ENCODE data around the gene PLA2G1B. TPM values are rescaled to one million over a fixed set of nuclear protein-coding genes. Genes with fewer than 3 reads are reported as not detected.
A peak's percentile ranks its signal among the peaks of the same experiment; 100 is the strongest.

PLA2G1B gene
- total RNA-seq, 1 experiment from 2014 or later: not detected

DNA sequence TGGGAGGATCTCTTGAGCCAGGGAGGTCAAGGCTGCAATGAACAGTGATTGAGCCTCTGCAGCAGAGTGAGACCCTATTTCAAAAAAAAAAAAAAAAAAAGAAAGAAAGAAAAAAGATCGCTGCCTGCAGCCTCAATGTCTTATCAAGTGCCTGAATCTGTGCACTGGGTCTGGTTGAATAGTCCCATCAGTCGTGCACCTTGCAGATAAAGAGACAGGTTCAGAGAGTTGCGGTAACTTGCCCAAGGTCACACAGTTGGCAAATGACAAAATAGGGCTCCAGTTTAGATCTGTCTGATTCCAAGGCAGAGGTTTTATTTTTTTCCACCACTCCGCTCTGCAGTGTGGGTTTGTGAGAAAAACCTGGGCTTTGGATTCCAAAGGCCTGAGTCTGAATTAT, 649 bp upstream of the PLA2G1B start:
- DNase-seq (ENCODE audit: low spot score): no peak

- no peak for DNase-seq (ENCODE audit: low spot score)
Observed at GRCh38 chr12:120324841-120325417, 2.6 kb downstream of the PLA2G1B start.

GRCh38 chr12:120323772-120324171, 3.8 kb downstream of the PLA2G1B start:
- no peak for DNase-seq (ENCODE audit: low spot score)

- DNase-seq (ENCODE audit: low spot score): no peak
Observed at GRCh38 chr12:120321382-120322202, 6.0 kb downstream of the PLA2G1B start.

GRCh38 chr12:120317224-120318105, 10.1 kb downstream of the PLA2G1B start:
- peak; percentile 99 for DNase-seq (ENCODE audit: low spot score)

- no peak for DNase-seq (ENCODE audit: low spot score)
Observed at GRCh38 chr12:120316798-120317223, 10.8 kb downstream of the PLA2G1B start.

GRCh38 chr12:120314220-120314619, 13.4 kb downstream of the PLA2G1B start:
- DNase-seq (ENCODE audit: low spot score): no peak

DNA sequence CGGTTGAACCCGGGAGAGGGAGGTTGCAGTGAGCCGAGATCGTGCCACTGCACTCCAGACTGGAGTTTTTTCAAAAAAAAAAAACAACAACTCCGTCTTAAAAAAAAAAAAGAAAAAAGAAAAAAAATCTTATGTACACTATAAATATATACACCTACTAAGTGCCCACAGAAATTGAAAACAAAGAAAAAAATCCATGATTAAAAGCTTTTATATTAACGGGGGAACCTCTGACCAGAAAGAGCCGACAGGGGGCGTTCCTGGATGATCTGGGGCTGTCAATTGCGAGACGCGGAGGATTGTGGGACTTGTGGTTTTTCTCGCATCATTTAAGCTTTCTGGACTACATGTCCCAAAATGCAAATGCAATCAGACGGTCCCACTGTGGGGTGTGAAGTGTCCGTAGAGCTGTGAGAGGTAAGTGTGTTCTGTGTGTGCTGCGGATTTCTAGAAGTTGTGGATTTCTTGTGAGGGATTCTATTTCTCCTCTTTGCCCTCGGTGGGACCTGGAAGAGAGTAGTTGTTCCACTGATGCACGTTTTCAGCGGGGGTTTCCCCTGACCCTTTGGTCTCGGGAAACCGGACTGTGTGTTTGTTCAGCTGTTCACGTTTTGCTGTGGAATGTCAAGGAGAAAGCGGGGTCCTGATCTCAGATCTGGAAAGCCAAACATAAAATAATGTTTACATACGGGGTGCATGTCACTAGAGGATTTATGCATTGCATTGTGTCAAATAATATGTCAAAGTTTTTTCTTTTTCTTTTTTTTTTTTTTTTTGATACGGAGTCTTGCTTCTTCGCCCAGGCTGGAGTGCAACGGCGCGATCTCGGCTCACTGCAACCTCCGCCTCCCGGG, 25.4 kb downstream of the PLA2G1B start, which contains the start of gene SIRT4:
Gene SIRT4 (plus strand): TSS at position 360 of the 854 bp plus-strand sequence. CDS start 1,241 bp downstream, outside the sequence.
- peak; percentile 91 for DNase-seq (ENCODE audit: low spot score)

DNA sequence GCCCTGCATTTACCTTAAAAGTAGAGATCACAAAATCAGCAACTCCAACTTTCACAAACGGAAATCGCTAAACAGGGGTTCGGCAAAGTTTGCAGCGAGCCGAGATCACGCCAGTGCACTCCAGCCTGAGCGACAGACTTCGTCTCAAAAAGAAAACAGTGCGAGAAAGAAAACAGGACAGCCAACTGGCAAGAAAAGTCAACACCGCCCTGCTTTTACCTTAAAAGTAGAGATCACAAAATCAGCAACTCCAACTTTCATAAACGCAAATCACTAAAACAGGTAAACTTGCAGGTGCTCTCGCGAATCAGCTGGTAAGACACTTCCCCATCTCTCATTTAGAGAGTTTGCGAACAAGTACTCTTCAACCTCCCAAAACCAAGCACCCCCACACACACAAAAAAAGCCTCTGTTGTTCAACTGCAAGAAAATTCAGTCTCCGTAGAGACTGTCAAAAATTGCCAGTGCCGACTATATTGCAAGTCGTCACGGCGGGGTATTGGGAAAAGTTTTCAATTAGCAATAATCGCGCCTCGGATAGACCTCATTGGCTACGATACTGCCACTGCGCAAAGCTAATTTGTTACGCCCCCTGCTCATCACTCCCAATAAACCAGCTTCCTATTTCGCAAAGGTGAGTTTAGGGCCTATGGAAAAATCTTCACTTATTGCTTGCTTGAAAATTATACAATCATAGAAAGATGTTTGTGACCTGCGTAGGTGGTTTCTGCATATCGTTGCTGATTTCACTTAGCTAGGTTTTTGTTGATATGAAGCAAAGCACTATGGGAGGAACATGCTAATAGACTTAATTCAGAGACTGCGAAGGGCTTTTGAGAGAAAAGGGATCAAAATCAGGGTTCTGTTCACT, 34.7 kb downstream of the PLA2G1B start, which contains the start of gene RNU4-1:
Gene RNU4-1 (minus strand): TSS at position 577 of the 871 bp plus-strand sequence.
- peak; percentile 94 for DNase-seq (ENCODE audit: low spot score)

- no peak for DNase-seq (ENCODE audit: low spot score)
Observed at GRCh38 chr12:120292411-120292660, 35.2 kb downstream of the PLA2G1B start.

DNA sequence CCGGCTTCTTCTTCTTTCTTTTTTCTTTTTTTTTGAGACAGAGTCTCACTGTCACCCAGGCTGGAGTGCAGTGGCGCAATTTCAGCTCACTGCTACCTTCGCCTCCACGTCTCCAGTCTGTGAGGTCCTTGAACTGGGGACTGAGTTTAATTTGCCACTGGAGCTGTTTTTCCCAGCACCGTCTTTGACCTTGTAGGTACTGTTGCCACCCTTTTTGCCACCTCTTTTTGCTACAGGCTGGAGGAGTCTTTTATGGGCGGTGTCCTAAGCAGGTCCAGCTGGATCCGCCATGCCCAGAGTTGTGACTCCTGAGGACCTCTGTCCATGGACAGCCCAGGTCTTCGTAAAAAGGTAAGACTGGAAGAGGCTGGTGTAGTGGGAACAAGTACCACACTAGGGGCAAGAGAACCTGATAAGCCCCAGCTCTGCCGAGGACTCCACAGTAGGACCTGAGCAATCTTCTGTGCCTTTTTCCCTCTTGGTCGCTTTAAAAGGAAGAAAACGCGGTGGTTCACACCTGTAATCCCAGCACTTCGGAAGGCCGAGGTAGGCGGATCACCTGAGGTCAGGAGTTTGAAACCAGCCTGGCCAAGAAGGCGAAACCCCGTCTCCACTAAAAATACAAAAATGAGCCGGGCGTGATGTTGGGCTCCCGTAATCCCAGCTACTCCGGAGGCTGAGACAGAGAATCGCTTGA, 36.8 kb downstream of the PLA2G1B start:
- DNase-seq (ENCODE audit: low spot score): peak; percentile 27

- no peak for DNase-seq (ENCODE audit: low spot score)
Observed at GRCh38 chr12:120287491-120287890, 40.1 kb downstream of the PLA2G1B start.

DNA sequence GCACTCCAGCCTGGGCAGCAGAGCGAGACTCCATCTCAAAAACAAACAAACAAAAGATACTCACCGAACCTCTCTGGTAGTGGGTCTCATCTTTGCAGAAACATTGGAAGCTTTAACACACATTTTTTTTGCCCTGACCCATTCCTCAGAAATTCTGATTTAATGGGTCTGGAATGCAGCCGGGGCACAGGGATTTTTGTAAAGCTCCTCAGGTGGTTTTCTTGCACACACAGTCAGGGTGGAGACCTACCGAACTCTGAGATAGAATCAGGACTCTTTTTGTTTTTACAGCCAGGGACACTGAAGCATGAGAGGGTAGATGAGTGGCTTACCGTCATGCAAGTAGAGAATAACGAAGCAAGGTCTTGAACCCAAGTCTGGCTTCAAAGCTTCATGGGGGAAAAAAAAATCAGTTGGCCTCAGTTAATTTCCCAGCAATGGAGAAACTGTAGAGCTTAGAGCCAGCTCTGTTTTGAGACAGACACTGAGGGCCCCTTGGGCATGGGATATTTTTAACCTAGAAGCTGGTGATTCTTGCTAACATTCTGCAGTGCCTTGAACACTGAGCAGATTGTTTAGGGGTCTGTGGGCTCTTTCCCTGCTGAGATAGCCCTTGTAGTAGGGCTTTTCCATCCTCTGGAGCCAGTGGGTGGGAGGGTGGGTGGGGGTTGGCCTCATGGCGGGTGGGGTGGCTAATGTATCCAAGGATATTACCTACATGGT, 40.6 kb downstream of the PLA2G1B start:
- no peak for DNase-seq (ENCODE audit: low spot score)

DNA sequence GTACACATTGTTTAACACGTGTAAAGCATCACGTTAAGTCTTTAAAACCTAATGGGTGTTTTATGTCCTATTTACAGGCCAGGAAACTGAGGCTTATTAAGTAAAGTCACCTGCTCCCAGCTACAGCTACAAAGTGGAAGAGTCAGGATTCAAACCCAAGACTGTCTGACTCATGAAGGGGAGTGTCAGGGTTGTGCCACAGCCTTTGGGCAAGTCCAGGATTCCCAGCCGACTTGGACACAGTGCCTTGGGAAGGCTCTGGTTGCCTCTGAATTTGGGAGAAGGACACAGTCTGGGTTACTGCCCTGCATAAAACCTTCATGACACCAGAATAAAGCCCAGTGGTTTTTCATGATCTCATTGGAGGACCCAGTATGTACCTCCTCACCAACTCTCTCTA, 43.2 kb downstream of the PLA2G1B start:
- DNase-seq (ENCODE audit: low spot score): no peak

DNA sequence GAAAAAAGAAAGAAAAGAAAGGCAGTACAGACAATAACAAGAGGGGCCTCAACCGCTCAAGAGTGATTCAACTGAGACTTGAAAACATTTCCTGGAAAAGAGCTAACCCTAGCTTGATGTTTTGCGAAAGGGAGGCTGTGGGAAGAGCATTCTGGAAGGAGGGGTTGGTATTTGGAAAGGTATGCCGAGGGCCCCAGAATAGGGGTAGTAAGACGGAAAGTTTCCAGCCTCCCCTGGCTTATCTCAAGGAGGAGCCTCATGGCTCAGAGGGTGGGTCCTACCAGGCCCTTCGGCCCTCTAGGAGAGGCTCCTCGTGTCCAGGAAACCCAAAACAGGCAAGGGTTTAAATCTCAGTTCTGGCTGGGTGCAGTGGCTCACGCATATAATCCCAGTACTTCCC, 44.3 kb downstream of the PLA2G1B start:
- no peak for DNase-seq (ENCODE audit: low spot score)

- no peak for DNase-seq (ENCODE audit: low spot score)
Observed at GRCh38 chr12:120278137-120279069, 49.2 kb downstream of the PLA2G1B start.

DNA sequence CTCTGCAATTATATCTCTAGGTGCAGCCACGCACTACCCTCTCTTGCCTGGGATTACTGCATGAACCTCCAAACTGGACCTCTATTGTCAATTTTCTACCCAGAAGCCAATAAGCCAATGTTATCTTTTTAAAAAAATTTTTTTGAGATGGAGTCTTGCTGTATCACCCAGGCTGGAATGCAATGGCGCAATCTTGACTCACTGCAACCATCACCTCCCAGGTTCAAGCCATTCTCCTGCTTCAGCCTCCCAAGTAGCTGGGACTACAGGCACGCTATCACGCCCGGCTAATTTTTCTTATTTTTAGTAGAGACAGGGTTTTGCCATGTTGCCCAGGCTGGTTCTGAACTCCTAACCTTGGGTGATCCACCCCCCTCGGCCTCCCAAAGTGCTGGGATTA, 50.8 kb downstream of the PLA2G1B start:
- DNase-seq (ENCODE audit: low spot score): no peak
